Right atrium auricular region (tissue), 2 donors: ENCODE measurements around the gene BEND6. TPM values are rescaled to one million over a fixed set of nuclear protein-coding genes. Genes with fewer than 3 reads are reported as not detected.

Source experiments
- DNase-seq: peaks from one replicate; pipeline ENCODE4 v3.0.0-alpha.2; 2019; ENCODE audit warnings: low spot score
- H3K27ac ChIP-seq, 2 donors: fragments of 200-600 bp; sonication (generic); 1 replicate in 1 of 2; 2 replicates in 1 of 2; pipeline ENCODE4 v1.5.1; 2016 to 2019
- H3K27me3 ChIP-seq, 2 donors: fragments of 200-600 bp; sonication (generic); one replicate each; pipeline versions ENCODE4 v1.5.1 to v1.6.0; 2017 to 2019
- H3K36me3 ChIP-seq: fragments of 200-600 bp; sonication (generic); one replicate; pipeline ENCODE4 v1.5.1; 2016
- H3K4me1 ChIP-seq, 2 donors: fragments of 200-600 bp; sonication (generic); one replicate each; pipeline versions ENCODE4 v1.5.1 to v1.6.0; 2017 to 2019
- H3K4me3 ChIP-seq, 2 donors: fragments of 200-600 bp; sonication (generic); 1 replicate in 1 of 2; 2 replicates in 1 of 2; pipeline ENCODE4 v1.5.1; 2017 to 2019; ENCODE audit warnings: mild to moderate bottlenecking in 1 of 2, moderate library complexity in 1 of 2
- H3K9me3 ChIP-seq, 2 donors: fragments of 200-600 bp; sonication (generic); one replicate each; pipeline ENCODE4 v1.5.1; 2019
- total RNA-seq, 2 donors: library from RNA; depleted of rRNA; stranded (reverse); fragments of >200 nt; gene quantifications; one replicate each; pipeline ENCODE4 v1.1.0, GENCODE V29; 2016
- TF ChIP-seq, protein P1 (sequence below), 2 donors: fragments of 200-600 bp; sonication (generic); IDR thresholded peaks; one replicate each; pipeline ENCODE4 v1.5.1; 2019; ENCODE audit warnings: antibody characterized with exemption in 2 of 2

BEND6 gene
- total RNA-seq, 2 donors from 2014 or later: 0.43 to 5.9 TPM

- H3K27me3 ChIP-seq: no peaks in the 10 kb centered on the region
- no peaks in the 10 kb centered on the region for H3K4me1 ChIP-seq
- H3K9me3 ChIP-seq: no peaks in the 10 kb centered on the region
- no peak for DNase-seq
- H3K36me3 ChIP-seq: no peaks in the 10 kb centered on the region
- TF ChIP-seq, protein P1, sequence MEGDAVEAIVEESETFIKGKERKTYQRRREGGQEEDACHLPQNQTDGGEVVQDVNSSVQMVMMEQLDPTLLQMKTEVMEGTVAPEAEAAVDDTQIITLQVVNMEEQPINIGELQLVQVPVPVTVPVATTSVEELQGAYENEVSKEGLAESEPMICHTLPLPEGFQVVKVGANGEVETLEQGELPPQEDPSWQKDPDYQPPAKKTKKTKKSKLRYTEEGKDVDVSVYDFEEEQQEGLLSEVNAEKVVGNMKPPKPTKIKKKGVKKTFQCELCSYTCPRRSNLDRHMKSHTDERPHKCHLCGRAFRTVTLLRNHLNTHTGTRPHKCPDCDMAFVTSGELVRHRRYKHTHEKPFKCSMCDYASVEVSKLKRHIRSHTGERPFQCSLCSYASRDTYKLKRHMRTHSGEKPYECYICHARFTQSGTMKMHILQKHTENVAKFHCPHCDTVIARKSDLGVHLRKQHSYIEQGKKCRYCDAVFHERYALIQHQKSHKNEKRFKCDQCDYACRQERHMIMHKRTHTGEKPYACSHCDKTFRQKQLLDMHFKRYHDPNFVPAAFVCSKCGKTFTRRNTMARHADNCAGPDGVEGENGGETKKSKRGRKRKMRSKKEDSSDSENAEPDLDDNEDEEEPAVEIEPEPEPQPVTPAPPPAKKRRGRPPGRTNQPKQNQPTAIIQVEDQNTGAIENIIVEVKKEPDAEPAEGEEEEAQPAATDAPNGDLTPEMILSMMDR (IDR thresholded peaks at IDR 0.05): no peak
- no peak overlapping the region for H3K27ac ChIP-seq
- H3K4me3 ChIP-seq: no peak overlapping the region
Measured at GRCh38 chr6:56986611-56987010, 31.7 kb downstream of the BEND6 start.

DNA sequence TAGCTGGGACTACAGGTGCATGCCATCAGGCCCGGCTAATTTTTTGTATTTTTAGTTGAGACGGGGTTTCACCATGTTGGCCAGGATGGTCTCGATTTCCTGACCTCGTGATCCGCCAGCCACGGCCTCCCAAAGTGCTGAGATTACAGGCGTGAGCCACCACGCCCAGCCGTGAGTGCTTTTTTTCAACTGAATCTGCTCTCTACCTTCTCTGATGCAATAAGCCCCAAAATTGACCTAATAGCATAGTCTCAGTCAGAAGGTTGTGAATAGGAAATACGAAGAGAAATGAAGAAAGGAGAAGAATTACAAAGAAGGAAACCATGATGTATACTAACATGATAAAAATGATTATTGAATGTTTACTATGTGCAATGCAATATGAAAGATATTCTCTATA lies 33.2 kb downstream of the BEND6 start:
- no peaks in the 10 kb centered on the region for H3K9me3 ChIP-seq
- H3K27ac ChIP-seq: no peak overlapping the region
- H3K4me3 ChIP-seq: no peak overlapping the region
- TF ChIP-seq, protein P1 (IDR thresholded peaks at IDR 0.05): no peak
- no peaks in the 10 kb centered on the region for H3K4me1 ChIP-seq
- H3K36me3 ChIP-seq: no peaks in the 10 kb centered on the region
- no peaks in the 10 kb centered on the region for H3K27me3 ChIP-seq
- DNase-seq: no peak

- H3K36me3 ChIP-seq: no peaks in the 10 kb centered on the region
- no peak overlapping the region for H3K4me3 ChIP-seq
Measured at GRCh38 chr6:56992036-56992435, 37.1 kb downstream of the BEND6 start.

DNA sequence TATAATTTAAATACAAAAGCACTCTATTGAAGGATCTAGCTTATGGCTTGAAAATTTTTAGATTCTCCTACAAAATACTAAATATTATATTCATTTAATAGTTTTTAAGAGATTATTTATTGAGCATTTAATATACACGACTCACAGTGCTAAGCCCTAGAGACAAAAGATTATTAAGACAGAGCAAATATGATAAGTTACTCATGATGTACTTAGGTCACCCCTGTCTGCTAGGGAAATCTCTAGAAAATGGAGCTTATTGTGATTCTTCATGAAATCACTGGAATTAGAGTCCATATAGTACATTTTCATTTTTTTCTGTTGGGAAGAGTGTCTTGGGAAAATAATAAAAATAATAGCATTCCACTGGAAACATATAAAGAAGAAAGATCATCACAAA lies 37.8 kb downstream of the BEND6 start:
- no peak for DNase-seq
- no peaks in the 10 kb centered on the region for H3K9me3 ChIP-seq

More at GRCh38 chr6:56992036-56992435, 37.1 kb downstream of the BEND6 start:
- no peak for DNase-seq
- TF ChIP-seq, protein P1 (IDR thresholded peaks at IDR 0.05): no peak
- no peaks in the 10 kb centered on the region for H3K9me3 ChIP-seq
- no peaks in the 10 kb centered on the region for H3K27me3 ChIP-seq
- no peak overlapping the region for H3K27ac ChIP-seq
- H3K4me1 ChIP-seq: no peaks in the 10 kb centered on the region

DNA sequence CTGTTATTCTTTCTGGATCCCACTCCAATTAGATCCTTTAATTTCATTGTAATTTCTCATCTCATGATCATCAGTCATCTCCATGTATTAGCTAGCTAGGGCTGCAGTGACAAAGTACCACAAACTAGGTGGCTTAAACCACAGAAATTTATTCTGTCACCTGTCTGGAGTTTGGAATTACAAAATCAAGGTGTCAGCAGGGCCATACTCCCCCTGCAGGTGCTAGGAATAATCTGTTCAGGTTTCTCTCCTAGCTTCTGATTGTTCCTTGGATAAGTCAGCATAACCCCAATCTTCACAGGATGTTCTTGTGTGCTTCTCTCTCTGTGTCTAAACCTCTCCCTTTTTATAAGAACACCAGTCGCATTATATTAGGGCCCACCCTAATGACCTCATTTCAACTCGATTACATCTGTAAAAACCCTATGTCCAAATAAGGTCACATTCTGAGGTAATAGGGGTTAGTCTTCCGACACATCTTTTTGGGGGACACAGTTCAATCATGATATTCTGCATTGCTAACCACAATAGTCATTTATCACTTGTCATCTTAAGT lies 40.5 kb downstream of the BEND6 start:
- H3K27ac ChIP-seq: no peak overlapping the region
- TF ChIP-seq, protein P1 (IDR thresholded peaks at IDR 0.05): no peak

More for the DNA sequence above, 37.8 kb downstream of the BEND6 start:
- Histone ChIP-seq H3K4me1 (no peaks in the 10 kb centered on the region), H3K36me3 (no peaks in the 10 kb centered on the region), H3K27ac (no peak overlapping the region), H3K4me3 (no peak overlapping the region), H3K27me3 (no peaks in the 10 kb centered on the region)
- TF ChIP-seq, protein P1 (IDR thresholded peaks at IDR 0.05): no peak

DNA sequence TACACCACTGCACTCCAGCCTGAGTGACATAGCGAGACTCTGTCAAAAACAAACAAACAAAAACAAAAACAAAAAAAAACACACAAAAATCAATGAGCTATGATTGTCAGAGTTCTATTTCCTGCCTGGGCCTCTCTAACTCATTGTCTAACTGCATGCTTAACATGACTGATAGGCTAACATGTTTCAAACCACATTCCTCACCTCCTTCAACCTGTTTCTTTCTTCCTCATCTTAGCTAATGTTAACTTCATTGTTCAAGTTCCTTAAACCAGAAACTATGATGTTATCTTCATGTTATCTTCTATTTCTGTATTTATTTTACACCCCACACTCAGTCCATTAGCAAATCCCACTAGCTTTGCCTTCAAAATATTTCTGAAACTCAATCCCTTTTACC lies 41.5 kb downstream of the BEND6 start:
- Histone ChIP-seq H3K4me3 (no peak overlapping the region), H3K27ac (no peak overlapping the region), H3K36me3 (no peaks in the 10 kb centered on the region), H3K9me3 (peaks cover 0 to 9% of the 10 kb centered on the region in 2 donors), H3K27me3 (no peaks in the 10 kb centered on the region), H3K4me1 (no peaks in the 10 kb centered on the region)
- TF ChIP-seq, protein P1 (IDR thresholded peaks at IDR 0.05): no peak
- no peak for DNase-seq

More for the DNA sequence above, 40.5 kb downstream of the BEND6 start:
- Histone ChIP-seq H3K27me3 (no peaks in the 10 kb centered on the region), H3K4me3 (no peak overlapping the region), H3K9me3 (peaks cover 0 to 9% of the 10 kb centered on the region in 2 donors), H3K36me3 (no peaks in the 10 kb centered on the region), H3K4me1 (no peaks in the 10 kb centered on the region)
- DNase-seq: no peak
